ENCODE results near the gene FAM107A. TPM values are rescaled to one million over a fixed set of nuclear protein-coding genes. Genes with fewer than 3 reads are reported as not detected.

Gene FAM107A
- polyA plus RNA-seq, 1 donor, result 1.3 TPM

- H3K4me3 ChIP-seq (ENCODE audit: low read length), result no peak overlapping the region
- no peaks in the 10 kb centered on the region for H3K27me3 ChIP-seq (ENCODE audit: control insufficient read depth, insufficient read depth, low read length)
- no peaks in the 10 kb centered on the region for H3K36me3 ChIP-seq (ENCODE audit: control insufficient read depth, insufficient read depth, low read length)
- DNase-seq, result no peak
- H3K9me3 ChIP-seq (ENCODE audit: control insufficient read depth, low read depth, low read length), result no peaks in the 10 kb centered on the region
- no peaks in the 10 kb centered on the region for H3K4me1 ChIP-seq (ENCODE audit: control insufficient read depth, insufficient read depth, low read length)
- no peak overlapping the region for H3K27ac ChIP-seq (ENCODE audit: low read length)
- no CpG with 5 or more reads among the region's 7 CpGs for WGBS (ENCODE audit: insufficient coverage, low lambda C conversion rate)
Measured at GRCh38 chr3:58613236-58614132, 36.3 kb upstream of the FAM107A start.

GRCh38 chr3:58612830-58613229 is 35.6 kb upstream of the FAM107A start:
- no peaks in the 10 kb centered on the region for H3K36me3 ChIP-seq (ENCODE audit: control insufficient read depth, insufficient read depth, low read length)
- H3K4me1 ChIP-seq (ENCODE audit: control insufficient read depth, insufficient read depth, low read length), result no peaks in the 10 kb centered on the region
- H3K4me3 ChIP-seq (ENCODE audit: low read length), result no peak overlapping the region
- no peak for DNase-seq
- no peaks in the 10 kb centered on the region for H3K27me3 ChIP-seq (ENCODE audit: control insufficient read depth, insufficient read depth, low read length)
- whole genome bisulfite sequencing (ENCODE audit: insufficient coverage, low lambda C conversion rate), result 88% methylated on average over 3 of the region's 9 CpGs
- no peaks in the 10 kb centered on the region for H3K9me3 ChIP-seq (ENCODE audit: control insufficient read depth, low read depth, low read length)
- no peak overlapping the region for H3K27ac ChIP-seq (ENCODE audit: low read length)

GRCh38 chr3:58609990-58610389 is 32.8 kb upstream of the FAM107A start:
- Histone ChIP-seq H3K9me3 (ENCODE audit: control insufficient read depth, low read depth, low read length) (no peaks in the 10 kb centered on the region), H3K36me3 (ENCODE audit: control insufficient read depth, insufficient read depth, low read length) (no peaks in the 10 kb centered on the region), H3K4me3 (ENCODE audit: low read length) (no peak overlapping the region), H3K27me3 (ENCODE audit: control insufficient read depth, insufficient read depth, low read length) (peaks cover 2% of the 10 kb centered on the region), H3K4me1 (ENCODE audit: control insufficient read depth, insufficient read depth, low read length) (no peaks in the 10 kb centered on the region), H3K27ac (ENCODE audit: low read length) (no peak overlapping the region)
- WGBS (ENCODE audit: insufficient coverage, low lambda C conversion rate), result no CpG with 5 or more reads among the region's 7 CpGs
- DNase-seq, result no peak

GRCh38 chr3:58608648-58609047 is 31.5 kb upstream of the FAM107A start:
- H3K27me3 ChIP-seq (ENCODE audit: control insufficient read depth, insufficient read depth, low read length), result peaks cover 2% of the 10 kb centered on the region
- no peak overlapping the region for H3K27ac ChIP-seq (ENCODE audit: low read length)
- no peak for DNase-seq
- no peaks in the 10 kb centered on the region for H3K9me3 ChIP-seq (ENCODE audit: control insufficient read depth, low read depth, low read length)
- no peaks in the 10 kb centered on the region for H3K36me3 ChIP-seq (ENCODE audit: control insufficient read depth, insufficient read depth, low read length)
- no CpG with 5 or more reads among the region's 5 CpGs for WGBS (ENCODE audit: insufficient coverage, low lambda C conversion rate)
- H3K4me3 ChIP-seq (ENCODE audit: low read length), result no peak overlapping the region
- no peaks in the 10 kb centered on the region for H3K4me1 ChIP-seq (ENCODE audit: control insufficient read depth, insufficient read depth, low read length)

- Histone ChIP-seq H3K36me3 (ENCODE audit: control insufficient read depth, insufficient read depth, low read length) (no peaks in the 10 kb centered on the region), H3K27ac (ENCODE audit: low read length) (no peak overlapping the region), H3K4me3 (ENCODE audit: low read length) (no peak overlapping the region), H3K4me1 (ENCODE audit: control insufficient read depth, insufficient read depth, low read length) (no peaks in the 10 kb centered on the region), H3K9me3 (ENCODE audit: control insufficient read depth, low read depth, low read length) (no peaks in the 10 kb centered on the region), H3K27me3 (ENCODE audit: control insufficient read depth, insufficient read depth, low read length) (peaks cover 4% of the 10 kb centered on the region)
- no peak for DNase-seq
- no CpG with 5 or more reads among the region's 4 CpGs for WGBS (ENCODE audit: insufficient coverage, low lambda C conversion rate)
Measured at GRCh38 chr3:58607816-58608215, 30.6 kb upstream of the FAM107A start.

GRCh38 chr3:58606693-58607092 is 29.5 kb upstream of the FAM107A start:
- Histone ChIP-seq H3K27ac (ENCODE audit: low read length) (no peak overlapping the region), H3K9me3 (ENCODE audit: control insufficient read depth, low read depth, low read length) (no peaks in the 10 kb centered on the region)
- no CpG with 5 or more reads among the region's 1 CpG for WGBS (ENCODE audit: insufficient coverage, low lambda C conversion rate)

GRCh38 chr3:58604031-58604430 is 26.8 kb upstream of the FAM107A start:
- H3K4me1 ChIP-seq (ENCODE audit: control insufficient read depth, insufficient read depth, low read length), result no peaks in the 10 kb centered on the region
- no CpG with 5 or more reads among the region's 6 CpGs for WGBS (ENCODE audit: insufficient coverage, low lambda C conversion rate)
- H3K9me3 ChIP-seq (ENCODE audit: control insufficient read depth, low read depth, low read length), result no peaks in the 10 kb centered on the region
- H3K27ac ChIP-seq (ENCODE audit: low read length), result no peak overlapping the region
- no peak for DNase-seq
- H3K27me3 ChIP-seq (ENCODE audit: control insufficient read depth, insufficient read depth, low read length), result peaks cover 4% of the 10 kb centered on the region
- H3K4me3 ChIP-seq (ENCODE audit: low read length), result no peak overlapping the region
- H3K36me3 ChIP-seq (ENCODE audit: control insufficient read depth, insufficient read depth, low read length), result no peaks in the 10 kb centered on the region

More at GRCh38 chr3:58606693-58607092, 29.5 kb upstream of the FAM107A start:
- Histone ChIP-seq H3K27me3 (ENCODE audit: control insufficient read depth, insufficient read depth, low read length) (peaks cover 4% of the 10 kb centered on the region), H3K4me1 (ENCODE audit: control insufficient read depth, insufficient read depth, low read length) (no peaks in the 10 kb centered on the region), H3K4me3 (ENCODE audit: low read length) (no peak overlapping the region), H3K36me3 (ENCODE audit: control insufficient read depth, insufficient read depth, low read length) (no peaks in the 10 kb centered on the region)
- DNase-seq, result no peak

- H3K27ac ChIP-seq (ENCODE audit: low read length), result no peak overlapping the region
- peaks cover 4% of the 10 kb centered on the region for H3K27me3 ChIP-seq (ENCODE audit: control insufficient read depth, insufficient read depth, low read length)
- DNase-seq, result no peak
- no peak overlapping the region for H3K4me3 ChIP-seq (ENCODE audit: low read length)
- H3K4me1 ChIP-seq (ENCODE audit: control insufficient read depth, insufficient read depth, low read length), result no peaks in the 10 kb centered on the region
- no peaks in the 10 kb centered on the region for H3K9me3 ChIP-seq (ENCODE audit: control insufficient read depth, low read depth, low read length)
- no peaks in the 10 kb centered on the region for H3K36me3 ChIP-seq (ENCODE audit: control insufficient read depth, insufficient read depth, low read length)
Measured at GRCh38 chr3:58603606-58604005, 26.4 kb upstream of the FAM107A start.

GRCh38 chr3:58597770-58598310 is 20.6 kb upstream of the FAM107A start:
- Histone ChIP-seq H3K27me3 (ENCODE audit: control insufficient read depth, insufficient read depth, low read length) (no peaks in the 10 kb centered on the region), H3K4me3 (ENCODE audit: low read length) (no peak overlapping the region), H3K4me1 (ENCODE audit: control insufficient read depth, insufficient read depth, low read length) (no peaks in the 10 kb centered on the region), H3K27ac (ENCODE audit: low read length) (no peak overlapping the region), H3K9me3 (ENCODE audit: control insufficient read depth, low read depth, low read length) (no peaks in the 10 kb centered on the region), H3K36me3 (ENCODE audit: control insufficient read depth, insufficient read depth, low read length) (no peaks in the 10 kb centered on the region)
- DNase-seq, result no peak
- WGBS (ENCODE audit: insufficient coverage, low lambda C conversion rate), result no CpG with 5 or more reads among the region's 6 CpGs

GRCh38 chr3:58596834-58597518 is 19.8 kb upstream of the FAM107A start:
- Histone ChIP-seq H3K36me3 (ENCODE audit: control insufficient read depth, insufficient read depth, low read length) (no peaks in the 10 kb centered on the region), H3K4me1 (ENCODE audit: control insufficient read depth, insufficient read depth, low read length) (no peaks in the 10 kb centered on the region), H3K4me3 (ENCODE audit: low read length) (no peak overlapping the region), H3K9me3 (ENCODE audit: control insufficient read depth, low read depth, low read length) (no peaks in the 10 kb centered on the region), H3K27me3 (ENCODE audit: control insufficient read depth, insufficient read depth, low read length) (no peaks in the 10 kb centered on the region), H3K27ac (ENCODE audit: low read length) (no peak overlapping the region)
- no peak for DNase-seq
- no CpG with 5 or more reads among the region's 4 CpGs for WGBS (ENCODE audit: insufficient coverage, low lambda C conversion rate)

Measured in large intestine (tissue), 3 donors.